GM12878 (cell line): ENCODE results near the gene NR1I3.

Experiments
- CTCF ChIP-seq, 3 experiments: IDR thresholded peaks in 2 of 3; conservative IDR thresholded peaks in 1 of 3; 2 replicates each; pipeline ENCODE4 v1.5.1; 2011; ENCODE audit warnings: low read depth in 3 of 3, low read length in 3 of 3, mild to moderate bottlenecking in 3 of 3, control low read depth in 2 of 3, moderate library complexity in 2 of 3, inconsistent platforms in 1 of 3, mixed read lengths in 1 of 3; ENCODE audit not compliant: control insufficient read depth in 2 of 3, insufficient read depth in 1 of 3; ENCODE audit errors: extremely low read depth in 1 of 3
- LARP7 ChIP-seq: fragments of 450-650 bp; IDR thresholded peaks from 2 replicates; pipeline ENCODE4 v1.6.1; 2017; ENCODE audit warnings: mild to moderate bottlenecking
- POLR2A ChIP-seq: IDR thresholded peaks from 2 replicates; pipeline ENCODE4 v1.6.1; 2011; ENCODE audit warnings: low read depth, mild to moderate bottlenecking, low read length
- ZNF687 ChIP-seq: fragments of 450-650 bp; IDR thresholded peaks from 2 replicates; pipeline ENCODE4 v1.6.1; 2017; ENCODE audit warnings: mild to moderate bottlenecking, moderate library complexity

- no peak for TF ChIP-seq CTCF (IDR thresholded peaks at IDR 0.05 in 2 of 3, conservative IDR thresholded peaks at IDR 0.05 in 1 of 3; ENCODE audit: control insufficient read depth in 2 of 3, extremely low read depth in 1 of 3, insufficient read depth in 1 of 3, low read depth in 3 of 3, low read length in 3 of 3)
- TF ChIP-seq POLR2A = no peak
- no peak for TF ChIP-seq LARP7
- no peak for TF ChIP-seq ZNF687
Measured at GRCh38 chr1:161199506-161200139, 38.4 kb downstream of the NR1I3 start.
